ENCODE data around the gene EIF3C. TPM values are rescaled to one million over a fixed set of nuclear protein-coding genes. Genes with fewer than 3 reads are reported as not detected.
"Not testable (repeated sequence)": the region's sequence is repeated elsewhere in the genome, so short reads cannot be mapped to it uniquely, and the experiment has no call there.

The EIF3C gene
- total and polyA plus RNA-seq, 12 donors, result 99.7 to 3,047 (median 426) TPM

- 93 to 100% methylated on average over 2 of the region's 9 CpGs; no CpG with 5 or more reads in 2 of the 4 donors for WGBS, 4 donors
- DNase-seq; H3K4me3 ChIP-seq; H3K4me1 ChIP-seq (replicated peaks in 1 of 2); intact Hi-C loops (cut with DNase I); H3K27me3 ChIP-seq; H3K36me3 ChIP-seq (replicated peaks in 1 of 2); H3K9me3 ChIP-seq (replicated peaks in 1 of 3); H3K27ac ChIP-seq: not testable (repeated sequence)
These were observed 11.5 kb upstream of the EIF3C start for GRCh38 chr16:28699792-28700191.

GRCh38 chr16:28700349-28700748, 10.9 kb upstream of the EIF3C start:
- WGBS, 4 donors, result 80 to 81% methylated on average over 14 to 16 of the region's 19 CpGs; no CpG with 5 or more reads in 2 of the 4 donors
- H3K4me3 ChIP-seq; intact Hi-C loops (cut with DNase I); H3K27me3 ChIP-seq; H3K4me1 ChIP-seq (replicated peaks in 1 of 2); DNase-seq; H3K9me3 ChIP-seq (replicated peaks in 1 of 3); H3K27ac ChIP-seq; H3K36me3 ChIP-seq (replicated peaks in 1 of 2): not testable (repeated sequence)

DNA sequence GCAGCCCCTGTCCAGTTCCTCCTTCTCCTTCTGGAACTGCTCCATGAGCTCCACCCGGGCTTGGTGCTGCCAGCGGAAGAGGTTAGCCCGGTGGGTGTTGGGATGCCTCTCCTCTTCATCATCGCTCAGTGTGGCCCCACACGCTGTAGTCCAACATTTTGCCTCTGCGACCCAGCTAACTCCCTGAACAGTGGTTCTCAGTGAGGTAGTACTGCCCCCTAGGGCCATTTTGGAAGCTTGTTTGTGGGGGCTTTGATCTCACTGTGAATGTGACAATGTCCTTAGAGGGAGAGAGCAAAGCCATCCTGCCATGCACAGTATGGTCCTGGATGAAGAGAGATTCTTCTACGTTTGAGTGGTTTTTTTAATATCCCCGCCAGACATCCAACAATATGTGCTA, 9.9 kb upstream of the EIF3C start:
- H3K4me1 ChIP-seq (replicated peaks in 1 of 2); H3K27ac ChIP-seq; intact Hi-C loops (cut with DNase I); H3K9me3 ChIP-seq (replicated peaks in 1 of 3); DNase-seq; H3K36me3 ChIP-seq (replicated peaks in 1 of 2); H3K27me3 ChIP-seq; H3K4me3 ChIP-seq: not testable (repeated sequence)
- no CpG with 5 or more reads among the region's 8 CpGs for WGBS, 4 donors

GRCh38 chr16:28704246-28704645, 7.0 kb upstream of the EIF3C start:
- H3K36me3 ChIP-seq (replicated peaks in 1 of 2); H3K27ac ChIP-seq; H3K4me1 ChIP-seq (replicated peaks in 1 of 2); H3K4me3 ChIP-seq; DNase-seq; H3K27me3 ChIP-seq; intact Hi-C loops (cut with DNase I); H3K9me3 ChIP-seq (replicated peaks in 1 of 3): not testable (repeated sequence)
- WGBS, 4 donors, result 80% methylated on average over 3 to 6 of the region's 7 CpGs; no CpG with 5 or more reads in 2 of the 4 donors

DNA sequence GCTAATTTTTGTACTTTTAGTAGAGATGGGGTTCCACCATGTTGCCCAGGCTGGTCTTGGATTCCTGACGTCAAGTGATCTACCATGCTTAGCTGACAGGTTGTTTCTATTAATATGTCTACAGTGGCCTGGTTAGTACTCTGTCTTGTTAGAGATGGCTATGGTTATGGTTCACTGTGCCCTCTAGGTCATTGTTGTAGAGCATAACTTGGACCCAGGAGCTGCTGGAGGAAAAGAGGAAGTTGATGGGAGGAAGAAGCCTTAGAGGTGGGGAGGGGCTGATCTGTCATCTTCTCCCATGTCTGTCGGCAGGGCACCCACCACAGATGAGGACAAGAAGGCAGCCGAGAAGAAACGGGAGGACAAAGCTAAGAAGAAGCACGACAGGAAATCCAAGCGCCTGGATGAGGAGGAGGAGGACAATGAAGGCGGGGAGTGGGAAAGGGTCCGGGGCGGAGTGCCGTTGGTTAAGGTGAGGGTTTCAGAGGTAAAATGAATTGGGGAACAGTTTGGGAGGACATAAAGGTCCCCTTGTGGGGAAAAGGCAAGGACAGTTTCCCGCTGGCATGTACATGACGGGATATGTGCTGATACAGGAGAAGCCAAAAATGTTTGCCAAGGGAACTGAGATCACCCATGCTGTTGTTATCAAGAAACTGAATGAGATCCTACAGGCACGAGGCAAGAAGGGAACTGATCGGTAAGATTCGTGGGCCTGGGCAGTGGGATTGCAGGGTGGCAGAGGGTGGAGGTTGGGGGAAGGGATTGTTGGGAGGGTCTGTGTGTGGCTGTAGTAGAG, 11.8 kb downstream of the EIF3C start:
- intact Hi-C loops (cut with DNase I); H3K36me3 ChIP-seq (replicated peaks in 1 of 2); H3K4me3 ChIP-seq; H3K27me3 ChIP-seq; H3K4me1 ChIP-seq (replicated peaks in 1 of 2); H3K27ac ChIP-seq; H3K9me3 ChIP-seq (replicated peaks in 1 of 3); DNase-seq: not testable (repeated sequence)
- 86 to 93% (median 90%) methylated on average over 11 to 14 of the region's 15 CpGs for WGBS, 4 donors

DNA sequence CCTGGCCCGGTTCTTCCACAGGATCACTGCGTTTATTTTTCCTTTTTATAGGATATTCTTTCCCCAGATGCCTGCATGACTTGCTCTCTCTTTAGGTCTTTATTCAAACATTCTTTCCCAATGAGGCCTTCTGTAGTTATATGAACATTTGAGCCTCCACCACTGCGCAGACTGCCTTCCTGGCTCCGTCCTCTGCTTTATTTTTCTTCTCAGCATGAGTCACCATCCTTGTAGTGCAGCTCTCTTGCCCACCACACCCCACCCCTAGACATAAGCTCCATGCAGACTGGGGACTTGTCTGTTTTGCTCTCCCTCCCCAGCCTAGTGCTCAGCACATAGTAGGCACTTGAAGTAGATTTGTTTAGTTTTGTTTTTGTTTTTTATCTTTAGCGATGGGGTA, 20.0 kb downstream of the EIF3C start:
- intact Hi-C loops (cut with DNase I); H3K27me3 ChIP-seq; H3K4me3 ChIP-seq; H3K27ac ChIP-seq; H3K9me3 ChIP-seq (replicated peaks in 1 of 3); DNase-seq; H3K4me1 ChIP-seq (replicated peaks in 1 of 2); H3K36me3 ChIP-seq (replicated peaks in 1 of 2): not testable (repeated sequence)
- no CpG with 5 or more reads among the region's 5 CpGs for WGBS, 4 donors

DNA sequence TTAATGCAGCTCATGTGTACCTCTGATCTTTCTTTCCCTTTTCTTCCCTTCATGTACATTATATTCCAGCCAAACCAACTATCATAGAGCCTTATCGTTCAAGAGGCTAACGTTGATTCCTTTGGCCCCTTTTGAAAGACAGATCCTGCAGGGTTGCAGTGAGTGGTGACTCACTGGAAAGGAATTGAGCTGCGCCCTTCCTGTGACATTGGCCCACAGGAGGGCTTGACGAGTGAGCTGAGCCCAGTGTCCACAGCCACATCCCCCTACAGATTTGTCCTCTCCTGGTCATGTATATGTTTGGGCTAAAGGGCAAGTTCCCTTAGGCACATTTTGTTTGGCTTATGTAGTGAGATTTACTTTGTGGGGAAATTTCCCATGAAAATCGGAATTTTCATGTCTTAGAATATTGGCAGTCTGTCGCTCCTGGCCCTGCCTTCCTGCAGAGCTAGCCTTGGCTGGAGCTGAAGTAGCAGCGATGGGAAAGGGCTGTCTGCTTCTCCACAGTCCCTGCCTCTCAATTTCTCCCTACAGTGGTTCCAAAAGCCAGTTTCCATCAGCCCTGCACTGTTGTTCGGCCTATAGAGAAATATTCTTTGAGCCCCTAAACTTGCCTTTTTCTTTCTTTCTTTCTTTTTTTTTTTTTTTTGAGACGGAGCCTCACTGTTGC, 21.3 kb downstream of the EIF3C start:
- intact Hi-C loops (cut with DNase I); H3K4me3 ChIP-seq; H3K36me3 ChIP-seq (replicated peaks in 1 of 2); H3K27me3 ChIP-seq; DNase-seq; H3K4me1 ChIP-seq (replicated peaks in 1 of 2); H3K9me3 ChIP-seq (replicated peaks in 1 of 3): not testable (repeated sequence)
- H3K27ac ChIP-seq, result peak overlapping the region in 1 of 5 donors; percentile 55
- 44% methylated on average over 1 of the region's 9 CpGs; no CpG with 5 or more reads in 3 of the 4 donors for WGBS, 4 donors

- DNase-seq; H3K27me3 ChIP-seq; intact Hi-C loops (cut with DNase I); H3K27ac ChIP-seq; H3K36me3 ChIP-seq (replicated peaks in 1 of 2); H3K9me3 ChIP-seq (replicated peaks in 1 of 3); H3K4me1 ChIP-seq (replicated peaks in 1 of 2); H3K4me3 ChIP-seq: not testable (repeated sequence)
- WGBS, 4 donors, result 28 to 29% methylated on average over 1 to 2 of the region's 9 CpGs; no CpG with 5 or more reads in 2 of the 4 donors
These were observed 28.5 kb downstream of the EIF3C start for GRCh38 chr16:28739787-28740186.

- peak in 2 of 7 donors; percentile 3 to 9 for DNase-seq
These were observed 29.4 kb downstream of the EIF3C start for GRCh38 chr16:28740631-28741030.

GRCh38 chr16:28741295-28741694, 30.0 kb downstream of the EIF3C start:
- peak in 2 of 7 donors; percentile 12 to 17 for DNase-seq
- intact Hi-C loops (cut with DNase I); H3K4me1 ChIP-seq (replicated peaks in 1 of 2); H3K27me3 ChIP-seq; H3K4me3 ChIP-seq; H3K9me3 ChIP-seq (replicated peaks in 1 of 3); H3K27ac ChIP-seq; H3K36me3 ChIP-seq (replicated peaks in 1 of 2): not testable (repeated sequence)
- 32 to 100% (median 71%) methylated on average over 1 to 4 of the region's 9 CpGs; no CpG with 5 or more reads in 1 of the 4 donors for WGBS, 4 donors

More at GRCh38 chr16:28740631-28741030, 29.4 kb downstream of the EIF3C start:
- H3K9me3 ChIP-seq (replicated peaks in 1 of 3); H3K36me3 ChIP-seq (replicated peaks in 1 of 2); H3K27ac ChIP-seq; H3K27me3 ChIP-seq; H3K4me3 ChIP-seq; H3K4me1 ChIP-seq (replicated peaks in 1 of 2); intact Hi-C loops (cut with DNase I): not testable (repeated sequence)
- 1 to 6% methylated on average over 8 to 9 of the region's 27 CpGs; no CpG with 5 or more reads in 2 of the 4 donors for WGBS, 4 donors
